ENCODE data around the gene TMEM45A.

The TMEM45A gene

GRCh38 chr3:100574536-100574935, 82.1 kb downstream of the TMEM45A start:
- no peak overlapping the region for H3K27ac ChIP-seq
- no peak for TF ChIP-seq CTCF (conservative IDR thresholded peaks at IDR 0.05; ENCODE audit: low read depth, low read length)
- H3K36me3 ChIP-seq (ENCODE audit: insufficient read depth) = no peaks in the 10 kb centered on the region
- no peaks in the 10 kb centered on the region for H3K4me1 ChIP-seq (ENCODE audit: low read depth, poor library complexity, severe bottlenecking)
- H3K79me2 ChIP-seq (ENCODE audit: insufficient read depth, low read depth) = no peaks in the 10 kb centered on the region
- H3K27me3 ChIP-seq (ENCODE audit: insufficient read depth, low read depth) = no peaks in the 10 kb centered on the region
- no peak overlapping the region for H3K9ac ChIP-seq
- no peak overlapping the region for H3K4me3 ChIP-seq (IDR thresholded peaks at IDR 0.05; ENCODE audit: insufficient read depth, low read depth, low read length)
- no peaks in the 10 kb centered on the region for H4K20me1 ChIP-seq (ENCODE audit: insufficient read depth)
- no peak overlapping the region for H3K4me2 ChIP-seq
- no peak overlapping the region for H2AFZ ChIP-seq (ENCODE audit: low read depth)

- H3K36me3 ChIP-seq (ENCODE audit: insufficient read depth) = no peaks in the 10 kb centered on the region
- no peak overlapping the region for H3K9ac ChIP-seq
- no peak for TF ChIP-seq CTCF (conservative IDR thresholded peaks at IDR 0.05; ENCODE audit: low read depth, low read length)
- no peak overlapping the region for H3K27ac ChIP-seq
- no peak overlapping the region for H3K4me3 ChIP-seq (IDR thresholded peaks at IDR 0.05; ENCODE audit: insufficient read depth, low read depth, low read length)
- no peaks in the 10 kb centered on the region for H4K20me1 ChIP-seq (ENCODE audit: insufficient read depth)
- no peaks in the 10 kb centered on the region for H3K27me3 ChIP-seq (ENCODE audit: insufficient read depth, low read depth)
- no peaks in the 10 kb centered on the region for H3K4me1 ChIP-seq (ENCODE audit: low read depth, poor library complexity, severe bottlenecking)
- H2AFZ ChIP-seq (ENCODE audit: low read depth) = no peak overlapping the region
- H3K4me2 ChIP-seq = no peak overlapping the region
- H3K79me2 ChIP-seq (ENCODE audit: insufficient read depth, low read depth) = no peaks in the 10 kb centered on the region
Measured at GRCh38 chr3:100575704-100576103, 83.3 kb downstream of the TMEM45A start.

- Histone ChIP-seq H3K27me3 (ENCODE audit: insufficient read depth, low read depth) (no peaks in the 10 kb centered on the region), H3K4me2 (no peak overlapping the region), H3K4me1 (ENCODE audit: low read depth, poor library complexity, severe bottlenecking) (no peaks in the 10 kb centered on the region), H3K9ac (no peak overlapping the region), H4K20me1 (ENCODE audit: insufficient read depth) (no peaks in the 10 kb centered on the region), H3K36me3 (ENCODE audit: insufficient read depth) (no peaks in the 10 kb centered on the region), H3K4me3 (IDR thresholded peaks at IDR 0.05; ENCODE audit: insufficient read depth, low read depth, low read length) (no peak overlapping the region), H3K79me2 (ENCODE audit: insufficient read depth, low read depth) (no peaks in the 10 kb centered on the region), H3K27ac (no peak overlapping the region), H2AFZ (ENCODE audit: low read depth) (no peak overlapping the region)
- no peak for TF ChIP-seq CTCF (conservative IDR thresholded peaks at IDR 0.05; ENCODE audit: low read depth, low read length)
Measured at GRCh38 chr3:100577382-100578008, 85.1 kb downstream of the TMEM45A start.

- no peaks in the 10 kb centered on the region for H3K36me3 ChIP-seq (ENCODE audit: insufficient read depth)
- H3K9ac ChIP-seq = no peak overlapping the region
- no peak overlapping the region for H3K4me3 ChIP-seq (IDR thresholded peaks at IDR 0.05; ENCODE audit: insufficient read depth, low read depth, low read length)
- H4K20me1 ChIP-seq (ENCODE audit: insufficient read depth) = no peaks in the 10 kb centered on the region
- no peak overlapping the region for H3K4me2 ChIP-seq
- no peak overlapping the region for H2AFZ ChIP-seq (ENCODE audit: low read depth)
- H3K4me1 ChIP-seq (ENCODE audit: low read depth, poor library complexity, severe bottlenecking) = no peaks in the 10 kb centered on the region
- no peaks in the 10 kb centered on the region for H3K79me2 ChIP-seq (ENCODE audit: insufficient read depth, low read depth)
- no peak for TF ChIP-seq CTCF (conservative IDR thresholded peaks at IDR 0.05; ENCODE audit: low read depth, low read length)
- H3K27me3 ChIP-seq (ENCODE audit: insufficient read depth, low read depth) = no peaks in the 10 kb centered on the region
- H3K27ac ChIP-seq = no peak overlapping the region
Measured at GRCh38 chr3:100578646-100579045, 86.2 kb downstream of the TMEM45A start.
